ENCODE data around the gene NFE2L1. TPM values are rescaled to one million over a fixed set of nuclear protein-coding genes. Genes with fewer than 3 reads are reported as not detected.

The NFE2L1 gene
- total RNA-seq, 2 donors from 2014 or later: 39.4 to 74.2 TPM

DNA sequence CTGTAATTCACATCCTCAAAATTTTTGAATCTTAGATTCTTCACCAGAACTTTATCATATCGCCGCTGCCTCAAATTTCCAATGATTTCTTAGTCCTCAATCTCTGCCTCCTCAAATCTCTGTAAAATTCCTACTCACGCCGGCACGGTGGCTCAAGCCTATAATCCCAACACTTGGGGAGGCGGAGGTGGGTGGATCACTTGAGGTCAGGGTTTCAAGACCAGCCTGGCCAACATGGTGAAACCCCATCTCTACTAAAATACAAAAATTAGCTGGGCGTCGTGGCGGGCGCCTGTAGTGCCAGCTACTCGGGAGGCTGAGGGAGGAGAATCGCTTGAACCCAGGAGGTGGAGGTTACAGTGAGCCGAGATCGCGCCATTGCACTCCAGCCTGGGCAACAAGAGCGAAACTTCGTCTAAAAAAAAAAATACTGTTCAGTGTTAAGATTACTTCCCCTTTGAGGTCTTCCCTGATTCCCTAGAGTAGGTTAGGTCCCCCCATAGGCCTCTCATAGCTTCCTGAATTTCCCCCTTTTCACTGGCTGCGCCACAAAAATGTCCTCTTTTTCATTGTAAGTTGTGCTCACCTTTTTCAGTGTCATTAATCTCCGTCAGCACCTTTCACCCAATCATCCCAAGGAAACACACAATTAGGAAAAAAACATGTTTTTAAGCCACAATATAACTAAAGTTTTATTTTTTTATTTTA, 54.0 kb downstream of the NFE2L1 start:
- ATAC-seq: no peak
- no peak overlapping the region for H3K4me3 ChIP-seq
- H3K9me3 ChIP-seq: no peaks in the 10 kb centered on the region
- H3K27ac ChIP-seq: peak overlapping the region in 1 of 4 donors; percentile 92
- TF ChIP-seq POLR2A (IDR thresholded peaks at IDR 0.05): no peak
- TF ChIP-seq, protein P1, sequence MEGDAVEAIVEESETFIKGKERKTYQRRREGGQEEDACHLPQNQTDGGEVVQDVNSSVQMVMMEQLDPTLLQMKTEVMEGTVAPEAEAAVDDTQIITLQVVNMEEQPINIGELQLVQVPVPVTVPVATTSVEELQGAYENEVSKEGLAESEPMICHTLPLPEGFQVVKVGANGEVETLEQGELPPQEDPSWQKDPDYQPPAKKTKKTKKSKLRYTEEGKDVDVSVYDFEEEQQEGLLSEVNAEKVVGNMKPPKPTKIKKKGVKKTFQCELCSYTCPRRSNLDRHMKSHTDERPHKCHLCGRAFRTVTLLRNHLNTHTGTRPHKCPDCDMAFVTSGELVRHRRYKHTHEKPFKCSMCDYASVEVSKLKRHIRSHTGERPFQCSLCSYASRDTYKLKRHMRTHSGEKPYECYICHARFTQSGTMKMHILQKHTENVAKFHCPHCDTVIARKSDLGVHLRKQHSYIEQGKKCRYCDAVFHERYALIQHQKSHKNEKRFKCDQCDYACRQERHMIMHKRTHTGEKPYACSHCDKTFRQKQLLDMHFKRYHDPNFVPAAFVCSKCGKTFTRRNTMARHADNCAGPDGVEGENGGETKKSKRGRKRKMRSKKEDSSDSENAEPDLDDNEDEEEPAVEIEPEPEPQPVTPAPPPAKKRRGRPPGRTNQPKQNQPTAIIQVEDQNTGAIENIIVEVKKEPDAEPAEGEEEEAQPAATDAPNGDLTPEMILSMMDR (IDR thresholded peaks at IDR 0.05): no peak
- no peak for DNase-seq
- peaks cover 16% of the 10 kb centered on the region for H3K4me1 ChIP-seq
- H3K36me3 ChIP-seq (replicated peaks in 1 of 2; ENCODE audit: insufficient read depth in 1 of 2, low read depth in 2 of 2): no peaks in the 10 kb centered on the region
- no peaks in the 10 kb centered on the region for H3K27me3 ChIP-seq
- 81 to 91% methylated on average over 19 of the region's 19 CpGs for WGBS, 2 donors
- intact Hi-C loops (cut with DNase I): no loop called here

DNA sequence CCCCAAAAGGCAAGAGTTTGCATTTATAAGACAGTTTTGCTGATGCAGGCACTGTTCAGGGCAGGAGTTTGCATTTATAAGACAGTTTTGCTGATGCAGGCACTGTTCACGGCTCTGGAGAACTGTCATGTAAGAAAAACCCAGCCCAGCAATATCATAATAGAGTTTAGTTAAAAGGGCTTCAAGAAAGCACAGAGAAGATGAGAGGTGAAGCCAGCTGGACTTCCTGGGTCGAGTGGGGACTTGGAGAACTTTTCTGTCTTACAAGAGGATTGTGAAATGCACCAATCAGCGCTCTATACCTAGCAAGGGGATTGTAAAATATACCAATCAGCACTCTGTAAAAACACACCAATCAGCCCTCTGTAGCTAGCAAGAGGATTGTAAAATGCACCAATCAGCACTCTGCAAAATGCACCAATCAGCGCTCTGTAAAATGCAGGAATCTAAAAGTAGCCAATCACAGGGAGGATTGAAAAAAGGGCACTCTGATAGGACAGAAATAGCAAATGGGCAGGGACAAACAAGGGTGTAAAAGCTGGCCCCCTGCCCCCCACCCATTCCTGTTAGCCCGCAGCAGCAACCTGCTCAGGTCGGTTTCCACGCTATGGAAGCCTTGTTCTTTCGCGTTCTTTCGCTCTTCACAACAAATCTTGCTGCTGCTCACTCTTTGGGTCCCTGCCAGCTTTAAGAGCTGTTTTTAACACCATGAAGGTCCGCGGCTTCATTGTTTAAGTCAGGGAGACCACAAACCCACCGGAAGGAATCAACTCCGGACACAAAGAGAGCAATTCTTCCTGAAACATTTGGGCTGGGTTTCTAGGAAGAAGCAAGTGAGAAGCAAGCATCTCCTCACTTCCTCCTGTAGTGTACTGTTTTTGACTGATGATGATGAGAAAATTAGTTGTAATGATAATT, 54.9 kb downstream of the NFE2L1 start:
- Histone ChIP-seq H3K4me3 (no peak overlapping the region), H3K36me3 (replicated peaks in 1 of 2; ENCODE audit: insufficient read depth in 1 of 2, low read depth in 2 of 2) (no peaks in the 10 kb centered on the region), H3K9me3 (no peaks in the 10 kb centered on the region), H3K27me3 (no peaks in the 10 kb centered on the region), H3K27ac (peak overlapping the region in 1 of 4 donors; percentile 41), H3K4me1 (peaks cover 12% of the 10 kb centered on the region)
- intact Hi-C loops (cut with DNase I): no loop called here
- TF ChIP-seq POLR2A (IDR thresholded peaks at IDR 0.05): no peak
- TF ChIP-seq, protein P1 (IDR thresholded peaks at IDR 0.05): no peak
- DNase-seq (peak in 1 of 4 donors; percentile 19), ATAC-seq (no peak)
- WGBS, 2 donors: 67 to 79% methylated on average over 14 of the region's 14 CpGs

DNA sequence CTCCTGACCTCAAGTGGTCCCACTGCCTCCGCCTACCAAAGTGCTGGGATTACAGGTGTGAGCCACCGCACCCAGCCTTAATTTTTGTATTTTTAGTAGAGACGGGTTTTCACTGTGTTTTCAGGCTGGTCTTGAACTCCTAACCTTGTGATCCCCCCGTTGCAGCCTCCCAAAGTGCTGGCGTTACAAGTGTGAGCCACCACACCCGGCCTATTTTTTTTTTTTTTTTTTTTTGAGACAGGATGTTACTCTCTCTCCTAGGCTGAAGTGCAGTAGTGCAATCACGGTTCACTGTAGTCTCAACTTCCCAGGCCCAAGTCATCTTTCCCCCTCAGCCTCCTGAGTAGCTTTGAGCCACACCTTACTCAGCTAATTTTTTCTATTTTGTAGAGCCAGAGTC, 56.3 kb downstream of the NFE2L1 start:
- no peaks in the 10 kb centered on the region for H3K27me3 ChIP-seq
- TF ChIP-seq, protein P1 (IDR thresholded peaks at IDR 0.05): no peak
- TF ChIP-seq POLR2A (IDR thresholded peaks at IDR 0.05): no peak
- DNase-seq (no peak), ATAC-seq (no peak)
- no peak overlapping the region for H3K27ac ChIP-seq
- peaks cover 24% of the 10 kb centered on the region for H3K4me1 ChIP-seq
- H3K9me3 ChIP-seq: no peaks in the 10 kb centered on the region
- no peak overlapping the region for H3K4me3 ChIP-seq
- 87 to 90% methylated on average over 7 of the region's 7 CpGs for WGBS, 2 donors
- intact Hi-C loops (cut with DNase I): no loop called here
- H3K36me3 ChIP-seq (replicated peaks in 1 of 2; ENCODE audit: insufficient read depth in 1 of 2, low read depth in 2 of 2): no peaks in the 10 kb centered on the region

DNA sequence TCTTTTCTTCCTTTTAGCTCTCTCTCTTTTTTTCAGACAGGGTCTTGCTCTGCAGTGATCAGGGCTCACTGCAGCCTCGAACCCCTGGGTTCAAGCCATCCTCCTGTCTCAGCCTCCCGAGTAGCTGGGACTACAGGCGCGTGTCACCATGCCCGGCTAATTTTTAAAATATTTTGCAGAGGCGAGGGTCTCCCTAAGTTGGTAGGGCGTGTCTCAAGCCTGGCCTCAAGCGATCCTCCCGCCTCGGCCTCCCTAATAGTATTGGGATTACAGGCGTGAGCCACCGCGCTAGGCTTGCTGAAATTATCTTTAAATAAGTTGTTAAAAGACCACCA, 58.6 kb downstream of the NFE2L1 start:
- DNase-seq (no peak), ATAC-seq (no peak)
- H3K4me3 ChIP-seq: peak overlapping the region; percentile 62 to 69
- H3K27ac ChIP-seq: peak overlapping the region; percentile 95 to 98 (median 96)
- 37 to 41% methylated on average over 13 of the region's 13 CpGs for WGBS, 2 donors
- H3K36me3 ChIP-seq (replicated peaks in 1 of 2; ENCODE audit: insufficient read depth in 1 of 2, low read depth in 2 of 2): no peaks in the 10 kb centered on the region
- H3K27me3 ChIP-seq: no peaks in the 10 kb centered on the region
- no peaks in the 10 kb centered on the region for H3K9me3 ChIP-seq
- TF ChIP-seq POLR2A (IDR thresholded peaks at IDR 0.05): no peak
- TF ChIP-seq, protein P1 (IDR thresholded peaks at IDR 0.05): no peak
- intact Hi-C loops (cut with DNase I): no loop called here
- peaks cover 21% of the 10 kb centered on the region for H3K4me1 ChIP-seq
